Fibroblast of skin of scalp (primary cell): Measurements from ENCODE around the gene PTPRN2.

Source experiments
- DNase-seq: peaks from one replicate; pipeline ENCODE4 v3.0.0-alpha.2; 2013

The PTPRN2 gene

GRCh38 chr7:158002486-158003080 lies 585.0 kb downstream of the PTPRN2 start:
- DNase-seq = no peak

GRCh38 chr7:158001621-158002320 lies 585.9 kb downstream of the PTPRN2 start:
- DNase-seq = no peak

- DNase-seq = no peak
These were observed 586.6 kb downstream of the PTPRN2 start for GRCh38 chr7:158001003-158001402.

- no peak for DNase-seq
These were observed 587.5 kb downstream of the PTPRN2 start for GRCh38 chr7:158000160-158000559.

- no peak for DNase-seq
These were observed 588.6 kb downstream of the PTPRN2 start for GRCh38 chr7:157998884-157999552.

- no peak for DNase-seq
These were observed 590.2 kb downstream of the PTPRN2 start for GRCh38 chr7:157997471-157997870.

GRCh38 chr7:157997080-157997440 lies 590.6 kb downstream of the PTPRN2 start:
- no peak for DNase-seq

GRCh38 chr7:157996359-157997079 lies 591.1 kb downstream of the PTPRN2 start:
- DNase-seq = no peak

GRCh38 chr7:157995815-157996214 lies 591.8 kb downstream of the PTPRN2 start:
- DNase-seq = no peak

GRCh38 chr7:157994319-157994718 lies 593.3 kb downstream of the PTPRN2 start:
- DNase-seq = no peak

GRCh38 chr7:157993406-157994105 lies 594.1 kb downstream of the PTPRN2 start:
- DNase-seq = no peak

GRCh38 chr7:157992511-157993160 lies 595.0 kb downstream of the PTPRN2 start:
- no peak for DNase-seq

GRCh38 chr7:157991761-157992160 lies 595.9 kb downstream of the PTPRN2 start:
- DNase-seq = no peak

GRCh38 chr7:157991351-157991750 lies 596.3 kb downstream of the PTPRN2 start:
- DNase-seq = no peak

- no peak for DNase-seq
These were observed 596.8 kb downstream of the PTPRN2 start for GRCh38 chr7:157990881-157991250.

GRCh38 chr7:157990226-157990880 lies 597.3 kb downstream of the PTPRN2 start:
- DNase-seq = no peak

GRCh38 chr7:157989589-157989988 lies 598.0 kb downstream of the PTPRN2 start:
- no peak for DNase-seq

GRCh38 chr7:157987906-157988305 lies 599.7 kb downstream of the PTPRN2 start:
- DNase-seq = no peak

- DNase-seq = no peak
These were observed 601.6 kb downstream of the PTPRN2 start for GRCh38 chr7:157986051-157986450.

GRCh38 chr7:157985636-157986035 lies 602.0 kb downstream of the PTPRN2 start:
- no peak for DNase-seq

- DNase-seq = no peak
These were observed 603.0 kb downstream of the PTPRN2 start for GRCh38 chr7:157984423-157985163.
